ENCODE results near the gene SESN2.

SESN2 gene

GRCh38 chr1:28279721-28280120 lies 20.4 kb downstream of the SESN2 start:
- no peak for DNase-seq (ENCODE audit: extremely low spot score)
- TF ChIP-seq TARDBP (IDR thresholded peaks at IDR 0.05): no peak
- no peak for TF ChIP-seq FOXA1 (IDR thresholded peaks at IDR 0.05)
- TF ChIP-seq BHLHE40 (IDR thresholded peaks at IDR 0.05; ENCODE audit: borderline replicate concordance): no peak
- no peak for TF ChIP-seq NFRKB (IDR thresholded peaks at IDR 0.05)
- TF ChIP-seq, protein P1, sequence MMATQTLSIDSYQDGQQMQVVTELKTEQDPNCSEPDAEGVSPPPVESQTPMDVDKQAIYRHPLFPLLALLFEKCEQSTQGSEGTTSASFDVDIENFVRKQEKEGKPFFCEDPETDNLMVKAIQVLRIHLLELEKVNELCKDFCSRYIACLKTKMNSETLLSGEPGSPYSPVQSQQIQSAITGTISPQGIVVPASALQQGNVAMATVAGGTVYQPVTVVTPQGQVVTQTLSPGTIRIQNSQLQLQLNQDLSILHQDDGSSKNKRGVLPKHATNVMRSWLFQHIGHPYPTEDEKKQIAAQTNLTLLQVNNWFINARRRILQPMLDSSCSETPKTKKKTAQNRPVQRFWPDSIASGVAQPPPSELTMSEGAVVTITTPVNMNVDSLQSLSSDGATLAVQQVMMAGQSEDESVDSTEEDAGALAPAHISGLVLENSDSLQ (IDR thresholded peaks at IDR 0.05): no peak
- TF ChIP-seq ZNF384 (IDR thresholded peaks at IDR 0.05): no peak
- TF ChIP-seq CTBP1 (IDR thresholded peaks at IDR 0.05; ENCODE audit: borderline replicate concordance): no peak
- CTCF ChIA-PET: no interaction called here
- POLR2A ChIA-PET: interaction anchor here (1.2 to 1.6 kb wide), 3 partner anchors 20 to 35 kb away, joined by 3 to 5 read pairs (median 5); partner anchors contain the start of gene SESN2

DNA sequence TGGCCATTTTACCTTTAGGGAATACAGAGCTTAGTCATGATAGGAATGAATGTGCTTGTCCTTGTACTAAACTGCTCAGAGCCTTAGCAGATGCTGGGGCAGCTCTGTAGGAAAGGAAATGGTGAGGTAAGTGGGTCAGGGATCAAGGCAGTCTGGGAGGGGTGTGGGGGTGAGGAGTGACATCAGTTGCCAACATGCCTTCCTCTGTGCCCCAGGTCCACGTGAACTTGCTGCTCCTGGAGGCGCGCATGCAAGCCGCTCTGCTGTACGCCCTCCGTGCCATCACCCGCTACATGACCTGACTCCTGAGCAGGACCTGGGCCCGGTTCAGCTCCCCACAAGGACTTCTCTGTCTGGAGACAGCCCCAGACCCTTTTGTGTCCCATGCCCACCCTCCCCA lies 21.2 kb downstream of the SESN2 start:
- TF ChIP-seq FOXA1 (IDR thresholded peaks at IDR 0.05) (no peak), SUZ12 (IDR thresholded peaks at IDR 0.05) (no peak), ZNF384 (IDR thresholded peaks at IDR 0.05) (no peak), NFRKB (IDR thresholded peaks at IDR 0.05) (no peak), BHLHE40 (IDR thresholded peaks at IDR 0.05; ENCODE audit: borderline replicate concordance) (no peak), FOXK2 (IDR thresholded peaks at IDR 0.05) (no peak), HDGF (IDR thresholded peaks at IDR 0.05; ENCODE audit: borderline replicate concordance) (no peak), FOXM1 (IDR thresholded peaks at IDR 0.05; ENCODE audit: borderline replicate concordance) (no peak), CTBP1 (IDR thresholded peaks at IDR 0.05; ENCODE audit: borderline replicate concordance) (no peak), SP1 (IDR thresholded peaks at IDR 0.05) (no peak), ARNT (IDR thresholded peaks at IDR 0.05) (no peak), ELF4 (IDR thresholded peaks at IDR 0.05) (no peak)
- TF ChIP-seq, protein P1 (IDR thresholded peaks at IDR 0.05): no peak
- ChIA-PET CTCF (no interaction called here), POLR2A (interaction anchor here (1.2 to 1.6 kb wide), 3 partner anchors 21 to 35 kb away, joined by 3 to 5 read pairs (median 5); partner anchors contain the start of gene SESN2)

DNA sequence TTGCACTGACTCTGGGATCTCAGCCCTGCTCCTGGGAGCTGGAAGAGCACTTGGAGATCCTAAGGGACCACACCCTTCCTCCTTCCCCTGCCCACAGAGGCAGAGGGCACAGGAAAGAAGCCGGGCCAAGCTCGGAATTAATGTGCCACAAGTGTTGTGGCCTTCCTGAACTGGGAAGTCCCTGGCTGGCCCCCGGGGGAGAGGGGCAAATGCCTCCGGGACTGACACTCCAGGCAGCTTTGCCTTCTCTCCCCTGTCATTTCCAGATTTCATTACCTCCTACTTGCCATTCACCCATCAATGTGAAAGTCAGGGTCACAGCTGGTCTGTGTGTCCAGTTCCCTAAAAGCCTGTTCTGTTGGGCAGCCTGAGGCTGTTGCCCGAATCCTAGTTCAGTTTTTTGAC lies 21.7 kb downstream of the SESN2 start:
- ChIA-PET POLR2A (interaction anchor here (1.2 to 1.5 kb wide), 2 partner anchors 21 to 34 kb away, joined by 3 to 5 read pairs; partner anchors contain the start of gene SESN2), CTCF (no interaction called here)
- no peak for TF ChIP-seq ZNF384 (IDR thresholded peaks at IDR 0.05)
- TF ChIP-seq HDGF (IDR thresholded peaks at IDR 0.05; ENCODE audit: borderline replicate concordance): no peak
- no peak for TF ChIP-seq FOXM1 (IDR thresholded peaks at IDR 0.05; ENCODE audit: borderline replicate concordance)
- no peak for TF ChIP-seq TARDBP (IDR thresholded peaks at IDR 0.05)
- no peak for TF ChIP-seq ARNT (IDR thresholded peaks at IDR 0.05)
- no peak for TF ChIP-seq NFRKB (IDR thresholded peaks at IDR 0.05)
- no peak for TF ChIP-seq SUZ12 (IDR thresholded peaks at IDR 0.05)
- TF ChIP-seq ELF4 (IDR thresholded peaks at IDR 0.05): no peak
- no peak for TF ChIP-seq CTBP1 (IDR thresholded peaks at IDR 0.05; ENCODE audit: borderline replicate concordance)
- TF ChIP-seq SP1 (IDR thresholded peaks at IDR 0.05): no peak
- no peak for TF ChIP-seq FOXK2 (IDR thresholded peaks at IDR 0.05)
- no peak for TF ChIP-seq L3MBTL2 (conservative IDR thresholded peaks at IDR 0.05)
- TF ChIP-seq LEF1 (IDR thresholded peaks at IDR 0.05; ENCODE audit: borderline replicate concordance): no peak
- no peak for TF ChIP-seq FOXA1 (IDR thresholded peaks at IDR 0.05)
- TF ChIP-seq BHLHE40 (IDR thresholded peaks at IDR 0.05; ENCODE audit: borderline replicate concordance): no peak
- DNase-seq (ENCODE audit: extremely low spot score): no peak

More for the DNA sequence above, 21.2 kb downstream of the SESN2 start:
- no peak for DNase-seq (ENCODE audit: extremely low spot score)

DNA sequence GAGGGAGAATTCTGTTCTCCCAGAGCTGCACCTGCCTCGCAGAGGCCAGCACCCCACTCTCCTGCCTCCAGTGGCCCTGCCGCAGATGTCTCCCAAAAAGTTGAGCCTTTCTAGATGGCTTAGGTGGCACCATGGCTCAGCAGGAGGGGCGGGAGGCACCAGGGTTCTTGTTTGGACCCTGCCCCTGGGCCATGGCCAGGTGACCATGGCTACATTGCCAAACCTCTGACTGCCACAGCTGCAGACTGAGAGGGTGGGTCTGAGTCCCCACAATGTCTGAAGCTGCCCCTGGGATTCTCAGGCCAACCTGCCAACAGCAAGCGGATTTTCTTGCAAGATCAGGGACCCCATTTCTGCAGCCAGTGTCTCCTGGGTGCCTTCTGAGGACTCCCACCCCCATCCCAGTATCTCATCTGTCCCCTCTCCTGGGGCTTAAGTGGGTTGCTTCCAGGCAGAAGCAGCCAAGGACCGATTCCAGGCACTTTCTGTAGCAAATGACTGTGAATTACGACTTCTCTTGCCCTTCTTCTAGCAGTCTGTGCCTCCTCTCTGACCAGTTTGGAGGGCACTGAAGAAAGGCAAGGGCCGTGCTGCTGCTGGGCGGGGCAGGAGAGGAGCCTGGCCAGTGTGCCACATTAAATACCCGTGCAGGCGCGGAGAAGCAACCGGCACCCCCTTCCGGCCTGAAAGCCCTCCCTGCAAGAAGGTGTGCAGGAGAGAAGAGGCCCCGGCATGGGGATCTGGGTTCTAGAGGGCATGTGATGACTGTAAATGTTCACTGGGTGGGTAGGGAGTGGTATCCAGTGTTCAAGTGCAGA lies 22.5 kb downstream of the SESN2 start:
- no peak for DNase-seq (ENCODE audit: extremely low spot score)
- POLR2A ChIA-PET: no interaction called here
- TF ChIP-seq, protein P1 (IDR thresholded peaks at IDR 0.05): no peak
- TF ChIP-seq LEF1 (IDR thresholded peaks at IDR 0.05; ENCODE audit: borderline replicate concordance): no peak
- TF ChIP-seq FOXK2 (IDR thresholded peaks at IDR 0.05): no peak
- no peak for TF ChIP-seq FOXM1 (IDR thresholded peaks at IDR 0.05; ENCODE audit: borderline replicate concordance)
- no peak for TF ChIP-seq ARNT (IDR thresholded peaks at IDR 0.05)
- no peak for TF ChIP-seq NFRKB (IDR thresholded peaks at IDR 0.05)
- no peak for TF ChIP-seq CTBP1 (IDR thresholded peaks at IDR 0.05; ENCODE audit: borderline replicate concordance)
- no peak for TF ChIP-seq FOXA1 (IDR thresholded peaks at IDR 0.05)
- no peak for TF ChIP-seq ZNF384 (IDR thresholded peaks at IDR 0.05)
- TF ChIP-seq BHLHE40 (IDR thresholded peaks at IDR 0.05; ENCODE audit: borderline replicate concordance): no peak
- no peak for TF ChIP-seq SP1 (IDR thresholded peaks at IDR 0.05)
- TF ChIP-seq ELF4 (IDR thresholded peaks at IDR 0.05): no peak
- no peak for TF ChIP-seq HDGF (IDR thresholded peaks at IDR 0.05; ENCODE audit: borderline replicate concordance)
- no peak for TF ChIP-seq SUZ12 (IDR thresholded peaks at IDR 0.05)
- no peak for TF ChIP-seq TARDBP (IDR thresholded peaks at IDR 0.05)
- CTCF ChIA-PET: no interaction called here

DNA sequence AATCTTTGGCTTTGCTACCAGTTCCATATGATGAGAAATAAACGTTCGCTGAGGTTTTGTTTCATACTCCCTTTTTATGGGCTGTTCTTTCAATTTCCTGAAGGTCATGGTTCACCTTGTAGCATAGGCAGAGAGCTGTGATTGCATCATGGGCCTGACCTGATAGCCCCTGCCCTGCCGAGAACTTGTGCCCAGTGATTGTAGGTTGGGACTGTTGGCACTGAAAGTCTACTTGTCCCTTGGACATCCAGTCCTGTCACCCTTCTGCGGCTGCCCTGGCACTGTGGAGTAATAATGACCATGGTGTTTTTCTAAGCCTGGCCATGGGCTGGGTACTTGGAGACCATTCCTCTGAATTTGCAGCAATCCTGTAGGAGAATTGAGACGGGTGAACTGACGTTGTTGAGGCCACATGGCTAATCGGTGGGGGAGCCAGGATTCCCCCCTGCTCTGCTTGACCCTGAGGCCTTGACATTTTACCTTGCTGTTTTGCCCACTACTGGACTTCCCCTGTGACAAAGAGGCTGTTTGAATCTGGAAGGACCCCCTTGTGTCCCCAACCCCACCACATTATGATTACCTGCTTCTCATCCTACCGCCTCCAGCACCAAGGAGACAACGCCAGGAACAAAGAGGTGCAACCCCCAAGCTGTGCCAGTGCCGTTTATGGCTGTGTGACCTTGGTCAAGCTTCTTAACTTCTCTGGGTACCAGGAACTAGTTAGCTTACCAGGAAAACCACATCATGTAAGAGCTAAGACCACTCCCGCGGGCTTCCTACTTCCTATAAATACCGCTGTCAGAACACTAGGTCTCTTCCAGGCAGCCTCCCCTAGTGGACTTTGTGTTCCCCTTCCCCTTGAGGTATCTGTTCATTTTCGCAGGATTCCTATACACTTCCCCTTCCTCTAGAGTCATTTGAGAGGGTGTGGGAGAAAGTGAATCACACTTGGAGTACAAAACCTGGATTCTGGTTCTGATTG lies 23.4 kb downstream of the SESN2 start:
- ChIA-PET CTCF (interaction anchor here (0.7 kb wide), 1 partner anchor 28 kb away, joined by 3 read pairs; no protein-coding TSS in a partner anchor), POLR2A (no interaction called here)
- DNase-seq (ENCODE audit: extremely low spot score): no peak
- TF ChIP-seq ARNT (IDR thresholded peaks at IDR 0.05): no peak
- TF ChIP-seq ELF4 (IDR thresholded peaks at IDR 0.05): no peak
- TF ChIP-seq NFRKB (IDR thresholded peaks at IDR 0.05): no peak
- no peak for TF ChIP-seq L3MBTL2 (conservative IDR thresholded peaks at IDR 0.05)
- no peak for TF ChIP-seq TARDBP (IDR thresholded peaks at IDR 0.05)
- no peak for TF ChIP-seq FOXA1 (IDR thresholded peaks at IDR 0.05)
- no peak for TF ChIP-seq ZNF384 (IDR thresholded peaks at IDR 0.05)
- TF ChIP-seq SUZ12 (IDR thresholded peaks at IDR 0.05): no peak
- TF ChIP-seq FOXK2 (IDR thresholded peaks at IDR 0.05): no peak
- TF ChIP-seq, protein P1 (IDR thresholded peaks at IDR 0.05): no peak
- TF ChIP-seq LEF1 (IDR thresholded peaks at IDR 0.05; ENCODE audit: borderline replicate concordance): no peak
